Fibroblast of the aortic adventitia (primary cell): ENCODE measurements around the gene LRPAP1. TPM values are rescaled to one million over a fixed set of nuclear protein-coding genes. Genes with fewer than 3 reads are reported as not detected.
"Not testable (repeated sequence)": the region's sequence is repeated elsewhere in the genome, so short reads cannot be mapped to it uniquely, and the experiment has no call there.

Experiments used
- DNase-seq: peaks from one replicate; pipeline ENCODE4 v3.0.0-alpha.2; 2010; ENCODE audit warnings: low read depth
- H3K4me3 ChIP-seq: 2 replicates; pipeline ENCODE4 v1.5.1; 2011; ENCODE audit warnings: low read depth, mild to moderate bottlenecking, control low read depth, low read length, moderate library complexity
- CTCF ChIP-seq: IDR thresholded peaks from 2 replicates; pipeline ENCODE4 v1.5.1; 2011; ENCODE audit warnings: mild to moderate bottlenecking, low read length, control low read depth, inconsistent platforms; ENCODE audit not compliant: insufficient read depth
- total RNA-seq: library from RNA; depleted of rRNA; stranded (reverse); fragments of >200 nt; gene quantifications from 2 replicates; pipeline ENCODE4 v1.2.3, GENCODE V29; 2012; ENCODE audit warnings: low replicate concordance

LRPAP1 gene
- total RNA-seq, 1 donor: 61.0 TPM

- no peak overlapping the region for H3K4me3 ChIP-seq
- no peak for TF ChIP-seq CTCF
- no peak for DNase-seq
Measured at GRCh38 chr4:3512279-3512678, 19.9 kb downstream of the LRPAP1 start.

GRCh38 chr4:3511601-3512000 lies 20.6 kb downstream of the LRPAP1 start:
- DNase-seq, H3K4me3 ChIP-seq: not testable (repeated sequence)

- H3K4me3 ChIP-seq: no peak overlapping the region
- no peak for TF ChIP-seq CTCF
- DNase-seq: no peak
Measured at GRCh38 chr4:3511187-3511586, 21.0 kb downstream of the LRPAP1 start.

GRCh38 chr4:3510481-3510880 lies 21.7 kb downstream of the LRPAP1 start:
- no peak for TF ChIP-seq CTCF
- no peak for DNase-seq
- no peak overlapping the region for H3K4me3 ChIP-seq

GRCh38 chr4:3508542-3508941 lies 23.7 kb downstream of the LRPAP1 start:
- no peak for DNase-seq
- TF ChIP-seq CTCF: no peak
- no peak overlapping the region for H3K4me3 ChIP-seq

GRCh38 chr4:3505231-3505630 lies 27.0 kb downstream of the LRPAP1 start:
- no peak overlapping the region for H3K4me3 ChIP-seq
- no peak for DNase-seq
- no peak for TF ChIP-seq CTCF

GRCh38 chr4:3502941-3503936 lies 29.0 kb downstream of the LRPAP1 start:
- DNase-seq: no peak
- TF ChIP-seq CTCF: no peak
- no peak overlapping the region for H3K4me3 ChIP-seq
